SK-N-SH (cell line): ENCODE measurements around the gene FGF4. TPM values are rescaled to one million over a fixed set of nuclear protein-coding genes. Genes with fewer than 3 reads are reported as not detected.

Experiments used
- CTCF ChIA-PET: fragments of 300-600, 350-600 bp; formaldehyde crosslinking; extraction: SDS; loops from one replicate; lab custom pipeline; 2021; lab: Yijun Ruan, JAX
- POLR2A ChIA-PET: fragments of 350-600 bp; sonication (Branson Sonifier 250); formaldehyde crosslinking; extraction: SDS; loops from one replicate; lab custom pipeline; 2020; ENCODE audit warnings: antibody characterized with exemption, inconsistent platforms; lab: Yijun Ruan, JAX
- DNase-seq: peaks from one replicate; pipeline ENCODE4 v3.0.0; 2012
- H2AFZ ChIP-seq: fragments of 200-600 bp; sonication (generic); 2 replicates; pipeline ENCODE4 v1.8.1; 2016; ENCODE audit warnings: antibody characterized with exemption, mild to moderate bottlenecking, low read depth
- H3F3A ChIP-seq: fragments of 200-600 bp; sonication (generic); replicated peaks from 2 replicates; pipeline ENCODE3; 2016; ENCODE audit warnings: antibody characterized with exemption, mild to moderate bottlenecking; ENCODE audit not compliant: insufficient read depth
- H3K27ac ChIP-seq, 2 experiments: fragments of 200-500 bp in 1 of 2; fragments of 200-600 bp in 1 of 2; sonication (Bioruptor generic) in 1 of 2; sonication (generic), shearing (Covaris generic) in 1 of 2; 2 replicates each; pipeline versions ENCODE4 v1.5.1 to v1.6.1; 2014 to 2016; ENCODE audit warnings: low read depth in 2 of 2, inconsistent platforms in 1 of 2, low read length in 1 of 2, mild to moderate bottlenecking in 1 of 2, mixed read lengths in 1 of 2
- H3K27me3 ChIP-seq: fragments of 200-600 bp; sonication (generic), shearing (Covaris generic); 2 replicates; pipeline ENCODE4 v1.6.1; 2016; ENCODE audit warnings: mixed run types; ENCODE audit not compliant: insufficient read depth
- H3K36me3 ChIP-seq, 2 experiments: fragments of 200-500 bp in 1 of 2; fragments of 200-600 bp in 1 of 2; sonication (Bioruptor generic) in 1 of 2; sonication (generic) in 1 of 2; replicated peaks in 1 of 2; 2 replicates each; pipeline versions ENCODE3 to v1.5.1; 2014 to 2016; ENCODE audit warnings: low read length in 1 of 2, mild to moderate bottlenecking in 1 of 2; ENCODE audit not compliant: insufficient read depth in 2 of 2, control insufficient read depth in 1 of 2
- H3K4me1 ChIP-seq, 2 experiments: fragments of 200-500 bp in 1 of 2; fragments of 200-600 bp in 1 of 2; sonication (Bioruptor generic) in 1 of 2; sonication (generic), shearing (Covaris generic) in 1 of 2; 2 replicates each; pipeline versions ENCODE4 v1.5.1 to v1.6.1; 2014 to 2016; ENCODE audit warnings: low read depth in 1 of 2, low read length in 1 of 2, mixed run types in 1 of 2; ENCODE audit not compliant: insufficient read depth in 2 of 2, control insufficient read depth in 1 of 2
- H3K4me2 ChIP-seq: fragments of 200-600 bp; sonication (generic), shearing (Covaris generic); 2 replicates; pipeline ENCODE4 v1.6.1; 2017; ENCODE audit warnings: mixed run types
- H3K4me3 ChIP-seq, 2 experiments: fragments of 200-500 bp in 1 of 2; fragments of 200-600 bp in 1 of 2; sonication (Bioruptor generic) in 1 of 2; sonication (generic), shearing (Covaris generic) in 1 of 2; 2 replicates each; pipeline versions ENCODE4 v1.5.1 to v1.8.1; 2014 to 2016; ENCODE audit warnings: low read depth in 2 of 2, inconsistent platforms in 1 of 2, low read length in 1 of 2, mild to moderate bottlenecking in 1 of 2, mixed read lengths in 1 of 2, moderate library complexity in 1 of 2
- H3K79me2 ChIP-seq: fragments of 200-600 bp; sonication (generic); 2 replicates; pipeline ENCODE4 v1.8.1; 2017; ENCODE audit warnings: mild to moderate bottlenecking; ENCODE audit not compliant: insufficient read depth
- H3K9ac ChIP-seq: fragments of 200-600 bp; sonication (generic); 2 replicates; pipeline ENCODE4 v1.6.1; 2017; ENCODE audit warnings: mixed run types
- H3K9me2 ChIP-seq: fragments of 200-600 bp; sonication (generic); 2 replicates; pipeline ENCODE4 v1.6.1; 2017; ENCODE audit warnings: mixed run types
- H3K9me3 ChIP-seq: fragments of 200-600 bp; sonication (generic); 2 replicates; pipeline ENCODE4 v1.6.1; 2017; ENCODE audit warnings: mixed run types, mild to moderate bottlenecking, moderate library complexity
- H4K20me1 ChIP-seq: fragments of 200-600 bp; sonication (generic); 2 replicates; pipeline ENCODE4 v1.6.1; 2017; ENCODE audit warnings: mild to moderate bottlenecking, mixed run types; ENCODE audit not compliant: insufficient read depth
- FOSL2 ChIP-seq: IDR thresholded peaks from 2 replicates; pipeline ENCODE4 v1.4.0; 2012; ENCODE audit warnings: low read depth, mild to moderate bottlenecking, moderate library complexity, borderline replicate concordance
- GATA2 ChIP-seq: sonication (generic); formaldehyde crosslinking; IDR thresholded peaks from 2 replicates; pipeline ENCODE4 v1.5.0; 2020; ENCODE audit warnings: mild to moderate bottlenecking, missing genetic modification reagents
- JUND ChIP-seq: IDR thresholded peaks from 2 replicates; pipeline ENCODE4 v1.4.0; 2012
- MXI1 ChIP-seq: IDR thresholded peaks from 2 replicates; pipeline ENCODE4 v1.6.1; 2012; ENCODE audit warnings: mild to moderate bottlenecking, low read depth, low read length, improper control_type of control experiment
- NFIC ChIP-seq: IDR thresholded peaks from 2 replicates; pipeline ENCODE4 v1.4.0; 2012; ENCODE audit warnings: borderline replicate concordance
- PBX3 ChIP-seq: IDR thresholded peaks from 2 replicates; pipeline ENCODE4; 2012
- RCOR1 ChIP-seq: fragments of 150-350 bp; IDR thresholded peaks from 2 replicates; pipeline ENCODE4 v1.6.1; 2017; ENCODE audit warnings: antibody characterized with exemption, low read length
- RFX5 ChIP-seq: IDR thresholded peaks from 2 replicates; pipeline ENCODE4 v1.6.1; 2012; ENCODE audit warnings: mild to moderate bottlenecking, improper control_type of control experiment, low read length
- RXRA ChIP-seq: IDR thresholded peaks from 2 replicates; pipeline ENCODE4 v1.4.0; 2012; ENCODE audit warnings: low read depth, mild to moderate bottlenecking, borderline replicate concordance
- SMC3 ChIP-seq: IDR thresholded peaks from 2 replicates; pipeline ENCODE4 v1.6.1; 2012; ENCODE audit warnings: low read depth, low read length, improper control_type of control experiment
- WGBS: methylation state at CpG from one replicate; pipeline ENCODE4 v1.1.6; 2017; ENCODE audit warnings: low lambda C conversion rate; 5-methylcytosine and 5-hydroxymethylcytosine counted together
- polyA plus RNA-seq, 3 experiments: library from polyadenylated mRNA; depleted of rRNA; stranded (reverse); fragments of >200 nt; gene quantifications; 2 replicates each; pipeline ENCODE4 v1.2.3, GENCODE V29; 2012
- TF ChIP-seq, protein P1 (sequence below): IDR thresholded peaks from 2 replicates; pipeline ENCODE4 v1.4.0; 2012; ENCODE audit warnings: low read depth, borderline replicate concordance
- TF ChIP-seq, protein P2 (sequence below): IDR thresholded peaks from 2 replicates; pipeline ENCODE4 v1.4.0; 2012; ENCODE audit warnings: low read depth

Gene FGF4
- polyA plus RNA-seq, 1 of the 3 experiments (the other 2 are of a cell fraction), result not detected

DNA sequence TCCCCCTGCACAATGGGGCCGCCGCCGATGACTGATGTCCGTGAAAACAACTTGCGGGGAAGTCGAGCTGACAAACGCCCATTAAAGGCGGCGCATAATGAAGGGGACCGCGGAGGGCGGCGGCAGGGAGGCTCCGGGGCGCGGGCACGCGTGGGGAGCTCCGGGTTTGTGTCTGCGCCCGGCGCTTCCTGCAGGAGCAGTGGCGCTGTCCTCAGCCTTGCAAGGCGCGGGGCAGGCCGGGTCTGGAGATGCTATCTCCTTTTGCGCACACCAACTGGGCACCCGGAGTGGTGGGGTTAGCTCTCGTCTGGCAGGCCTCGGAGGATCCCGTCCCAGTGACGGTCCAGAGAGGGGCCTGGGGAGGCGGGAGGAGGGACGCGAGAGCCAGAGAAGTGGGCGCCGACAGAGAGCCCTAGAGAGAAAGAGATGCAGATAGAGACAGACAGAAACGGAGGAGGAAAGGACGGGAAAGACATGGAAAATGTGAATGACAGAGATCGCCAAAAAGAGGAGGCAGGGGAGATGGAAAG is 44.5 kb upstream of the FGF4 start:
- H3K4me1 ChIP-seq, result no peaks in the 10 kb centered on the region; a peak in 1 of 4 replicates
- H3K4me2 ChIP-seq, result no peak overlapping the region
- H3K79me2 ChIP-seq, result no peaks in the 10 kb centered on the region
- H3K9me3 ChIP-seq, result no peaks in the 10 kb centered on the region
- 4% methylated on average over 20 of the region's 40 CpGs for WGBS
- no peaks in the 10 kb centered on the region for H4K20me1 ChIP-seq
- H3K9ac ChIP-seq, result no peak overlapping the region
- TF ChIP-seq RCOR1 (no peak), GATA2 (peak; percentile 95)
- no peaks in the 10 kb centered on the region for H3K36me3 ChIP-seq
- ChIA-PET POLR2A (no interaction called here), CTCF (interaction anchor here (0.8 to 2.0 kb wide), 9 partner anchors 9 to 96 kb away, joined by 3 to 10 read pairs (median 3); partner anchors contain the start of gene FGF4)
- no peak overlapping the region for H3K27ac ChIP-seq
- no peaks in the 10 kb centered on the region for H3F3A ChIP-seq
- H3K4me3 ChIP-seq, result no peak overlapping the region
- DNase-seq, result peak; percentile 81
- no peak overlapping the region for H2AFZ ChIP-seq
- no peaks in the 10 kb centered on the region for H3K9me2 ChIP-seq
- H3K27me3 ChIP-seq, result peaks cover 61% of the 10 kb centered on the region

- H3K4me2 ChIP-seq, result no peak within 1 kb of the TSS
- ChIA-PET POLR2A (no interaction called here), CTCF (interaction anchor here (0.9 to 2.0 kb wide), 6 partner anchors 10 to 94 kb away, joined by 3 to 10 read pairs (median 4); no protein-coding TSS in a partner anchor)
Observed at GRCh38 chr11:69818603-69819441, 43.7 kb upstream of the FGF4 start, which contains the start of gene FGF3. Gene FGF3, minus strand, starts transcription at chr11:69819416. Its CDS starts 483 bp downstream, at chr11:69818933.

DNA sequence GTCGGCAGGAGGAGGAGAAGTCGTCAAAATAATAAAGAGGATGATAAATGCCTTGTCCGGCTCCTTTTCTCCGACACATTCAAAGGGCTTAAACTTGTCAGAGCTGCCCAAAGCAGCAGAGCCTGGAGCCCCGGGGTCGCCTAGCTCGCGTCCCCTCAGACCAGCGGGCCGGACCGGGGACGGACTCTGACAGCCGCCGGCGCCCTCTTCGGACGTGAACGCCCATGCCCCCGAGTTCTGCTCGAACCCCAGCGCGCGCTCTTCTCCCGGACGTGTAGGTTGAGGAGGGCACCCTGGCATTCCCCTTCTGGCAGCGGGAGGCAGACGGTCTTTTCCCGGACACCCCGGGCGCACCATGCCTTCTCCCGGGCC is 43.1 kb upstream of the FGF4 start:
- Histone ChIP-seq H3K27ac (no peak overlapping the region), H3F3A (no peaks in the 10 kb centered on the region), H3K4me3 (no peak overlapping the region), H3K4me2 (no peak overlapping the region), H4K20me1 (no peaks in the 10 kb centered on the region), H3K4me1 (no peaks in the 10 kb centered on the region; a peak in 1 of 4 replicates), H3K9me3 (no peaks in the 10 kb centered on the region), H3K36me3 (no peaks in the 10 kb centered on the region), H3K9me2 (no peaks in the 10 kb centered on the region), H3K79me2 (no peaks in the 10 kb centered on the region), H3K27me3 (peaks cover 51% of the 10 kb centered on the region), H3K9ac (no peak overlapping the region), H2AFZ (no peak overlapping the region)
- DNase-seq, result no peak
- TF ChIP-seq FOSL2, result no peak
- TF ChIP-seq PBX3, result no peak
- TF ChIP-seq SMC3, result no peak
- no peak for TF ChIP-seq NFIC
- no peak for TF ChIP-seq MXI1
- TF ChIP-seq, protein P1, sequence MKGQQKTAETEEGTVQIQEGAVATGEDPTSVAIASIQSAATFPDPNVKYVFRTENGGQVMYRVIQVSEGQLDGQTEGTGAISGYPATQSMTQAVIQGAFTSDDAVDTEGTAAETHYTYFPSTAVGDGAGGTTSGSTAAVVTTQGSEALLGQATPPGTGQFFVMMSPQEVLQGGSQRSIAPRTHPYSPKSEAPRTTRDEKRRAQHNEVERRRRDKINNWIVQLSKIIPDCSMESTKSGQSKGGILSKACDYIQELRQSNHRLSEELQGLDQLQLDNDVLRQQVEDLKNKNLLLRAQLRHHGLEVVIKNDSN, result no peak
- TF ChIP-seq JUND, result no peak
- TF ChIP-seq RXRA, result no peak
- TF ChIP-seq, protein P2, sequence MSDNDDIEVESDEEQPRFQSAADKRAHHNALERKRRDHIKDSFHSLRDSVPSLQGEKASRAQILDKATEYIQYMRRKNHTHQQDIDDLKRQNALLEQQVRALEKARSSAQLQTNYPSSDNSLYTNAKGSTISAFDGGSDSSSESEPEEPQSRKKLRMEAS, result no peak
- CTCF ChIA-PET, result interaction anchor here (1.2 to 1.5 kb wide), 3 partner anchors 17 to 94 kb away, joined by 3 to 6 read pairs (median 4); no protein-coding TSS in a partner anchor
- POLR2A ChIA-PET, result no interaction called here
- 0% methylated on average over 14 of the region's 31 CpGs for WGBS

More at GRCh38 chr11:69818603-69819441, 43.7 kb upstream of the FGF4 start, which contains the start of gene FGF3:
- peaks cover 56% of the 10 kb centered on the region for H3K27me3 ChIP-seq
- H3K36me3 ChIP-seq, result no peaks in the 10 kb centered on the region
- no peaks in the 10 kb centered on the region for H4K20me1 ChIP-seq
- H3K27ac ChIP-seq, result no peak within 1 kb of the TSS
- no peaks in the 10 kb centered on the region for H3K79me2 ChIP-seq
- no peaks in the 10 kb centered on the region for H3F3A ChIP-seq
- H3K4me1 ChIP-seq, result no peaks in the 10 kb centered on the region; a peak in 1 of 4 replicates
- H3K9me3 ChIP-seq, result no peaks in the 10 kb centered on the region
- 8% methylated on average over 28 of the region's 105 CpGs for WGBS
- no peaks in the 10 kb centered on the region for H3K9me2 ChIP-seq
- no peak within 1 kb of the TSS for H3K9ac ChIP-seq
- H2AFZ ChIP-seq, result no peak within 1 kb of the TSS
- TF ChIP-seq MXI1 (no peak), RFX5 (no peak)
- TF ChIP-seq, all 33 proteins: peak for 0
- no peak within 1 kb of the TSS for H3K4me3 ChIP-seq
- peak; percentile 56 for DNase-seq
